Peyer's patch (tissue), 4 donors: ENCODE results near the gene CNOT1.
"Not testable (repeated sequence)": the region's sequence is repeated elsewhere in the genome, so short reads cannot be mapped to it uniquely, and the experiment has no call there.

Source experiments
- CTCF ChIP-seq, 6 experiments: fragments of 450-650 bp in 4 of 6; fragments of 200-600 bp in 2 of 6; sonication (generic) in 1 of 6; IDR thresholded peaks; one replicate each; pipeline ENCODE4 v1.5.1; 2017 to 2019; ENCODE audit warnings: antibody characterized with exemption in 6 of 6, mild to moderate bottlenecking in 3 of 6, moderate library complexity in 1 of 6
- POLR2A ChIP-seq, 2 donors: fragments of 450-650 bp; IDR thresholded peaks; one replicate each; pipeline ENCODE4 v1.5.1; 2017; ENCODE audit warnings: antibody characterized with exemption in 2 of 2, mild to moderate bottlenecking in 2 of 2, moderate library complexity in 2 of 2

- TF ChIP-seq CTCF, POLR2A (IDR thresholded peaks at IDR 0.05): not testable (repeated sequence)
Measured at GRCh38 chr16:58565697-58566096, 63.9 kb downstream of the CNOT1 start.
